ENCODE measurements around the gene LMNB1.

DNA sequence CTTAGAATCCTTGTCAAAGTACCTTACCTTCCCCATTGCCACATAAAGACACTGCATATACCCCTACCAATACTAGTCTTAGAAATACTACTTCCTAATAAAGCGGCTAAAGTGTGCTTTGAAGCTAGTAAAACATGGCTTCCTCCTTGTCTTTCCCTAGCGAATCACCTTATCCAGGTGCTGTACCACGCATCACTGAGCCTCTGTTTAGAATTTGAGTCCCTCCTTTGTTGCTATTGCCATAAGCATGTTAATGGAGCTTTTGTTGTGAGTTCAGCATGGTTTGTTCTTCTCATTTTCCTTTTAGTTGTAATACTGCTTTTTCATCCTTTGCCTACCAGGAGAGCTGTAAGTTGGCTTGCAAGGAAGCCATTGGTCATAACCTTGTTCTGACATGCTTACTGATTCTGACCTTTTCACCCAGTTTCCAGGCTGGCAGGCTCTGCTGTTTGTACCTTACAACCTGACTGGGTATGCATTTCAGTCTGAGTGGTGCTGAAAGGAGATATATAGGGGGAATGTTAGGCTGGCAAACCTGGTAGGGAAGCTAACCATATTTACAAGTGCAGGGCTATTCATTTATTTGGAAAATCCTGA lies 49.8 kb downstream of the LMNB1 start:
- TF ChIP-seq, protein P1, sequence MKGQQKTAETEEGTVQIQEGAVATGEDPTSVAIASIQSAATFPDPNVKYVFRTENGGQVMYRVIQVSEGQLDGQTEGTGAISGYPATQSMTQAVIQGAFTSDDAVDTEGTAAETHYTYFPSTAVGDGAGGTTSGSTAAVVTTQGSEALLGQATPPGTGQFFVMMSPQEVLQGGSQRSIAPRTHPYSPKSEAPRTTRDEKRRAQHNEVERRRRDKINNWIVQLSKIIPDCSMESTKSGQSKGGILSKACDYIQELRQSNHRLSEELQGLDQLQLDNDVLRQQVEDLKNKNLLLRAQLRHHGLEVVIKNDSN (IDR thresholded peaks at IDR 0.05) = no peak
- no peak for TF ChIP-seq TAF1 (IDR thresholded peaks at IDR 0.05; ENCODE audit: low read depth)
- TF ChIP-seq YY1 (IDR thresholded peaks at IDR 0.05; ENCODE audit: low read depth) = no peak
- no peak for TF ChIP-seq EGR1 (IDR thresholded peaks at IDR 0.05)
- TF ChIP-seq FOXM1 (IDR thresholded peaks at IDR 0.05; ENCODE audit: borderline replicate concordance, low read depth) = no peak
- TF ChIP-seq, protein P2, sequence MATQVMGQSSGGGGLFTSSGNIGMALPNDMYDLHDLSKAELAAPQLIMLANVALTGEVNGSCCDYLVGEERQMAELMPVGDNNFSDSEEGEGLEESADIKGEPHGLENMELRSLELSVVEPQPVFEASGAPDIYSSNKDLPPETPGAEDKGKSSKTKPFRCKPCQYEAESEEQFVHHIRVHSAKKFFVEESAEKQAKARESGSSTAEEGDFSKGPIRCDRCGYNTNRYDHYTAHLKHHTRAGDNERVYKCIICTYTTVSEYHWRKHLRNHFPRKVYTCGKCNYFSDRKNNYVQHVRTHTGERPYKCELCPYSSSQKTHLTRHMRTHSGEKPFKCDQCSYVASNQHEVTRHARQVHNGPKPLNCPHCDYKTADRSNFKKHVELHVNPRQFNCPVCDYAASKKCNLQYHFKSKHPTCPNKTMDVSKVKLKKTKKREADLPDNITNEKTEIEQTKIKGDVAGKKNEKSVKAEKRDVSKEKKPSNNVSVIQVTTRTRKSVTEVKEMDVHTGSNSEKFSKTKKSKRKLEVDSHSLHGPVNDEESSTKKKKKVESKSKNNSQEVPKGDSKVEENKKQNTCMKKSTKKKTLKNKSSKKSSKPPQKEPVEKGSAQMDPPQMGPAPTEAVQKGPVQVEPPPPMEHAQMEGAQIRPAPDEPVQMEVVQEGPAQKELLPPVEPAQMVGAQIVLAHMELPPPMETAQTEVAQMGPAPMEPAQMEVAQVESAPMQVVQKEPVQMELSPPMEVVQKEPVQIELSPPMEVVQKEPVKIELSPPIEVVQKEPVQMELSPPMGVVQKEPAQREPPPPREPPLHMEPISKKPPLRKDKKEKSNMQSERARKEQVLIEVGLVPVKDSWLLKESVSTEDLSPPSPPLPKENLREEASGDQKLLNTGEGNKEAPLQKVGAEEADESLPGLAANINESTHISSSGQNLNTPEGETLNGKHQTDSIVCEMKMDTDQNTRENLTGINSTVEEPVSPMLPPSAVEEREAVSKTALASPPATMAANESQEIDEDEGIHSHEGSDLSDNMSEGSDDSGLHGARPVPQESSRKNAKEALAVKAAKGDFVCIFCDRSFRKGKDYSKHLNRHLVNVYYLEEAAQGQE (IDR thresholded peaks at IDR 0.05; ENCODE audit: low read depth) = no peak
- TF ChIP-seq, protein P3, sequence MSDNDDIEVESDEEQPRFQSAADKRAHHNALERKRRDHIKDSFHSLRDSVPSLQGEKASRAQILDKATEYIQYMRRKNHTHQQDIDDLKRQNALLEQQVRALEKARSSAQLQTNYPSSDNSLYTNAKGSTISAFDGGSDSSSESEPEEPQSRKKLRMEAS (IDR thresholded peaks at IDR 0.05) = no peak
- TF ChIP-seq CEBPB (IDR thresholded peaks at IDR 0.05) = no peak
- no peak for TF ChIP-seq RAD21 (IDR thresholded peaks at IDR 0.05; ENCODE audit: low read depth)
- no peak for TF ChIP-seq EP300 (IDR thresholded peaks at IDR 0.05; ENCODE audit: borderline replicate concordance)
